Liver (tissue), 9 donors: ENCODE measurements around the gene MFSD6. TPM values are rescaled to one million over a fixed set of nuclear protein-coding genes. Genes with fewer than 3 reads are reported as not detected.

Experiments
- DNase-seq: peaks from one replicate; pipeline ENCODE4 v3.0.0-alpha.2; 2017; ENCODE audit warnings: low spot score
- H3K27ac ChIP-seq, 2 donors: one replicate each; pipeline ENCODE4 v1.7.0; 2013; ENCODE audit warnings: inconsistent platforms in 2 of 2, low read length in 2 of 2, control low read depth in 1 of 2, low read depth in 1 of 2, mild to moderate bottlenecking in 1 of 2
- H3K27me3 ChIP-seq, 4 donors: one replicate each; pipeline versions ENCODE4 v1.6.1 to v1.7.0; 2013; ENCODE audit warnings: low read length in 3 of 4, inconsistent platforms in 1 of 4, mild to moderate bottlenecking in 1 of 4, moderate library complexity in 1 of 4; ENCODE audit not compliant: control insufficient read depth in 4 of 4, insufficient read depth in 4 of 4
- H3K36me3 ChIP-seq, 4 donors: one replicate each; pipeline versions ENCODE4 v1.6.1 to v1.7.0; 2013; ENCODE audit warnings: low read length in 3 of 4, mild to moderate bottlenecking in 3 of 4, low read depth in 1 of 4, moderate library complexity in 1 of 4; ENCODE audit not compliant: control insufficient read depth in 4 of 4, insufficient read depth in 3 of 4
- H3K4me1 ChIP-seq, 4 donors: one replicate each; pipeline versions ENCODE4 v1.6.1 to v1.7.0; 2013; ENCODE audit warnings: low read length in 3 of 4, mild to moderate bottlenecking in 3 of 4, moderate library complexity in 1 of 4; ENCODE audit not compliant: control insufficient read depth in 4 of 4, insufficient read depth in 4 of 4
- H3K4me3 ChIP-seq, 3 donors: one replicate each; pipeline versions ENCODE4 v1.6.1 to v1.7.0; 2013; ENCODE audit warnings: low read length in 3 of 3, control low read depth in 1 of 3, low read depth in 1 of 3, mild to moderate bottlenecking in 1 of 3
- H3K9ac ChIP-seq, 2 donors: one replicate each; pipeline ENCODE4 v1.7.0; 2013; ENCODE audit warnings: low read length in 2 of 2, mild to moderate bottlenecking in 2 of 2, moderate library complexity in 2 of 2, control low read depth in 1 of 2, low read depth in 1 of 2
- H3K9me3 ChIP-seq, 4 donors: one replicate each; pipeline versions ENCODE4 v1.6.1 to v1.7.0; 2013; ENCODE audit warnings: low read length in 3 of 4; ENCODE audit not compliant: control insufficient read depth in 4 of 4
- ATF3 ChIP-seq: IDR thresholded peaks from 2 replicates; pipeline ENCODE4 v1.6.1; 2016; ENCODE audit warnings: antibody characterized with exemption
- CTCF ChIP-seq: fragments of 150-350 bp; IDR thresholded peaks from 2 replicates; pipeline ENCODE4 v1.5.1; 2017; ENCODE audit warnings: improper control_type of control experiment, low read depth, low read length; ENCODE audit not compliant: missing input control
- FOXA1 ChIP-seq: IDR thresholded peaks from 2 replicates; pipeline ENCODE4 v1.6.1; 2016; ENCODE audit warnings: antibody characterized with exemption
- GABPA ChIP-seq, 2 donors: IDR thresholded peaks in 1 of 2; conservative IDR thresholded peaks in 1 of 2; 2 replicates each; pipeline ENCODE4 v1.6.1; 2016; ENCODE audit warnings: antibody characterized with exemption in 2 of 2, mild to moderate bottlenecking in 1 of 2, moderate library complexity in 1 of 2
- HNF4A ChIP-seq, 2 donors: conservative IDR thresholded peaks; 2 replicates each; pipeline ENCODE4 v1.6.1; 2016; ENCODE audit warnings: antibody characterized with exemption in 2 of 2, mild to moderate bottlenecking in 2 of 2
- HNF4G ChIP-seq: IDR thresholded peaks from 2 replicates; pipeline ENCODE4 v1.6.1; 2016; ENCODE audit warnings: antibody characterized with exemption
- MAX ChIP-seq: IDR thresholded peaks from 2 replicates; pipeline ENCODE4 v1.6.1; 2016; ENCODE audit warnings: antibody characterized with exemption
- NR2F2 ChIP-seq: IDR thresholded peaks from 2 replicates; pipeline ENCODE4 v1.6.1; 2016; ENCODE audit warnings: antibody characterized with exemption
- RAD21 ChIP-seq, 2 donors: IDR thresholded peaks; 2 replicates each; pipeline ENCODE4 v1.6.1; 2016; ENCODE audit warnings: antibody characterized with exemption in 2 of 2, mild to moderate bottlenecking in 2 of 2
- RXRA ChIP-seq, 2 donors: IDR thresholded peaks; 2 replicates each; pipeline ENCODE4 v1.6.1; 2017 to 2018; ENCODE audit warnings: antibody characterized with exemption in 2 of 2, mild to moderate bottlenecking in 1 of 2
- SP1 ChIP-seq: IDR thresholded peaks from 2 replicates; pipeline ENCODE4 v1.6.1; 2018; ENCODE audit warnings: antibody characterized with exemption, mild to moderate bottlenecking
- YY1 ChIP-seq: IDR thresholded peaks from 2 replicates; pipeline ENCODE4 v1.6.1; 2016; ENCODE audit warnings: antibody characterized with exemption, mild to moderate bottlenecking
- ZBTB33 ChIP-seq: IDR thresholded peaks from 2 replicates; pipeline ENCODE4 v1.6.1; 2016; ENCODE audit warnings: antibody characterized with exemption
- WGBS: extraction: QIAGEN DNeasy Blood & Tissue Kit; methylation state at CpG from one replicate; pipeline ENCODE4 v1.1.7; 2013; 5-methylcytosine and 5-hydroxymethylcytosine counted together
- polyA plus RNA-seq, 2 donors: library from polyadenylated mRNA; stranded (reverse) in 1 of 2; unstranded in 1 of 2; fragments of 200-250 nt in 1 of 2; fragments of >200 nt in 1 of 2; fragmentation: Nextera tagmentation in 1 of 2; extraction: Ambion mirVana in 1 of 2; gene quantifications; one replicate each; pipeline versions ENCODE4 v1.2.1 to v1.2.3, GENCODE V29; 2013 to 2015
- total RNA-seq, 2 donors: library from RNA; depleted of rRNA; stranded (reverse); fragments of >200 nt; gene quantifications; one replicate each; pipeline ENCODE4 v1.2.3, GENCODE V29; 2014
- donor health status: healthy.
- donor health status: healthy.
- donor health status: healthy.
- donor health status: healthy.
- donor health status: healthy.

MFSD6 gene
- total and polyA plus RNA-seq, 4 donors, result 0.83 to 9.5 (median 2.4) TPM

- 1% methylated on average over 7 of the region's 7 CpGs for WGBS
- Histone ChIP-seq H3K9ac (peak overlapping the region; percentile 8 to 77), H3K4me1 (peaks cover 1 to 20% (median 10%) of the 10 kb centered on the region in 4 donors), H3K27ac (peak overlapping the region; percentile 91 to 93), H3K27me3 (no peaks in the 10 kb centered on the region), H3K9me3 (peaks cover under 1 to 5% (median 1%) of the 10 kb centered on the region in 4 donors), H3K4me3 (peak overlapping the region; percentile 71 to 81 (median 78)), H3K36me3 (no peaks in the 10 kb centered on the region)
- no peak for DNase-seq
- no peak for TF ChIP-seq ATF3
- no peak for TF ChIP-seq RAD21 (IDR thresholded peaks at IDR 0.05)
- TF ChIP-seq RXRA (IDR thresholded peaks at IDR 0.05), result no peak
- no peak for TF ChIP-seq HNF4G
- TF ChIP-seq NR2F2, result no peak
- no peak for TF ChIP-seq YY1
- TF ChIP-seq ZBTB33, result no peak
Observed at GRCh38 chr2:190535121-190535439, 126.9 kb downstream of the MFSD6 start.

- H3K4me3 ChIP-seq, result peak overlapping the region in 2 of 3 donors; percentile 24 to 81
- no peak for DNase-seq
- no peaks in the 10 kb centered on the region for H3K36me3 ChIP-seq
- H3K27me3 ChIP-seq, result no peaks in the 10 kb centered on the region
- H3K4me1 ChIP-seq, result peaks cover 1 to 20% (median 10%) of the 10 kb centered on the region in 4 donors
- TF ChIP-seq YY1 (no peak), GABPA (IDR thresholded peaks at IDR 0.05 in 1 of 2, conservative IDR thresholded peaks at IDR 0.05 in 1 of 2) (no peak), HNF4A (conservative IDR thresholded peaks at IDR 0.05) (no peak), FOXA1 (no peak), SP1 (no peak), MAX (no peak), CTCF (no peak)
- peaks cover 2 to 10% (median 4%) of the 10 kb centered on the region in 4 donors for H3K9me3 ChIP-seq
- 68% methylated on average over 1 of the region's 1 CpG for WGBS
- peak overlapping the region; percentile 5 to 27 for H3K27ac ChIP-seq
- H3K9ac ChIP-seq, result peak overlapping the region; percentile 8 to 28
Observed at GRCh38 chr2:190535586-190535985, 127.4 kb downstream of the MFSD6 start.

GRCh38 chr2:190537765-190538164 lies 129.6 kb downstream of the MFSD6 start:
- no peak for DNase-seq
- H3K4me1 ChIP-seq, result peaks cover 1 to 16% (median 10%) of the 10 kb centered on the region in 4 donors
- H3K27ac ChIP-seq, result no peak overlapping the region
- H3K9me3 ChIP-seq, result peaks cover 2 to 13% (median 4%) of the 10 kb centered on the region in 4 donors
- no peaks in the 10 kb centered on the region for H3K27me3 ChIP-seq
- no peak for TF ChIP-seq RAD21 (IDR thresholded peaks at IDR 0.05)
- no peak overlapping the region for H3K9ac ChIP-seq
- no peaks in the 10 kb centered on the region for H3K36me3 ChIP-seq
- WGBS, result 100% methylated on average over 1 of the region's 1 CpG
- no peak overlapping the region for H3K4me3 ChIP-seq
